Loucy (cell line): ENCODE data around the gene RABIF.
"Not testable (repeated sequence)": the region's sequence is repeated elsewhere in the genome, so short reads cannot be mapped to it uniquely, and the experiment has no call there.

ENCODE experiments used
- H2AFZ ChIP-seq: fragments of 200-600 bp; sonication (generic); 2 replicates; pipeline ENCODE4 v1.6.0; 2016; ENCODE audit warnings: antibody characterized with exemption, mild to moderate bottlenecking, low read length, moderate library complexity
- H3F3A ChIP-seq: fragments of 200-600 bp; 2 replicates; pipeline ENCODE4 v1.6.0; 2016; ENCODE audit warnings: antibody characterized with exemption, low read depth, mild to moderate bottlenecking
- H3K27me3 ChIP-seq: fragments of 200-600 bp; sonication (generic); 2 replicates; pipeline ENCODE4 v1.6.1; 2014; ENCODE audit warnings: low read length, mild to moderate bottlenecking; ENCODE audit not compliant: insufficient read depth, poor library complexity, severe bottlenecking
- H3K36me3 ChIP-seq: fragments of 200-600 bp; sonication (generic); 2 replicates; pipeline ENCODE4 v1.6.1; 2016; ENCODE audit warnings: low read length; ENCODE audit not compliant: insufficient read depth
- H3K4me1 ChIP-seq: fragments of 200-600 bp; sonication (generic); 2 replicates; pipeline ENCODE4 v1.5.1; 2014; ENCODE audit warnings: low read length, mild to moderate bottlenecking; ENCODE audit not compliant: insufficient read depth, poor library complexity, severe bottlenecking
- H3K4me2 ChIP-seq: fragments of 200-600 bp; sonication (generic); 2 replicates; pipeline ENCODE4 v1.6.0; 2014; ENCODE audit warnings: antibody characterized with exemption, low read length, low read depth, mild to moderate bottlenecking; ENCODE audit not compliant: poor library complexity, severe bottlenecking
- H3K4me3 ChIP-seq: fragments of 200-600 bp; sonication (generic); 2 replicates; pipeline ENCODE4 v1.5.1; 2014; ENCODE audit warnings: low read length, mild to moderate bottlenecking, mixed read lengths; ENCODE audit not compliant: poor library complexity, severe bottlenecking
- H3K79me2 ChIP-seq: fragments of 200-600 bp; sonication (generic); 2 replicates; pipeline ENCODE4 v1.6.1; 2014; ENCODE audit warnings: low read length; ENCODE audit not compliant: insufficient read depth
- H3K9ac ChIP-seq: fragments of 200-600 bp; sonication (generic); 2 replicates; pipeline ENCODE4 v1.6.0; 2014; ENCODE audit warnings: mild to moderate bottlenecking, low read depth, low read length, moderate library complexity; ENCODE audit not compliant: poor library complexity, severe bottlenecking
- H3K9me2 ChIP-seq: fragments of 200-600 bp; sonication (generic); replicated peaks from 2 replicates; pipeline ENCODE4 v1.6.1; 2016; ENCODE audit warnings: low read depth, low read length, mixed read lengths
- H3K9me3 ChIP-seq: fragments of 200-600 bp; sonication (generic); 2 replicates; pipeline ENCODE4 v1.6.1; 2014; ENCODE audit warnings: mild to moderate bottlenecking, antibody characterized with exemption, low read length, low read depth; ENCODE audit not compliant: insufficient read depth
- H4K20me1 ChIP-seq: fragments of 200-600 bp; sonication (generic); 2 replicates; pipeline ENCODE4 v1.6.0; 2014; ENCODE audit warnings: antibody characterized with exemption, low read length, mild to moderate bottlenecking; ENCODE audit not compliant: insufficient read depth, poor library complexity, severe bottlenecking
- CTCF ChIP-seq: fragments of 200-600 bp; sonication (generic); conservative IDR thresholded peaks from 2 replicates; pipeline ENCODE4 v1.5.1; 2014; ENCODE audit warnings: mild to moderate bottlenecking, antibody characterized with exemption, low read length
- EZH2phosphoT487 ChIP-seq: fragments of 200-600 bp; IDR thresholded peaks from 2 replicates; pipeline ENCODE4 v1.6.1; 2018; ENCODE audit warnings: antibody characterized with exemption, mild to moderate bottlenecking, moderate library complexity, borderline replicate concordance

The RABIF gene

GRCh38 chr1:202905331-202905730, 16.4 kb upstream of the RABIF start:
- no peak overlapping the region for H3K4me3 ChIP-seq
- H3K9ac ChIP-seq, result no peak overlapping the region
- TF ChIP-seq CTCF (no peak), EZH2phosphoT487 (no peak)
- peaks cover 46% of the 10 kb centered on the region; the same call in 1 of the 2 replicates for H3K36me3 ChIP-seq
- H4K20me1 ChIP-seq, result no peaks in the 10 kb centered on the region
- H3K9me3 ChIP-seq, result no peaks in the 10 kb centered on the region
- no peaks in the 10 kb centered on the region for H3K4me1 ChIP-seq
- no peaks in the 10 kb centered on the region for H3K9me2 ChIP-seq
- H3F3A ChIP-seq, result no peaks in the 10 kb centered on the region
- H2AFZ ChIP-seq, result no peak overlapping the region
- no peaks in the 10 kb centered on the region for H3K79me2 ChIP-seq
- no peaks in the 10 kb centered on the region for H3K27me3 ChIP-seq
- no peak overlapping the region for H3K4me2 ChIP-seq

GRCh38 chr1:202903808-202904207, 14.9 kb upstream of the RABIF start:
- H3K9me3 ChIP-seq, H3K9me2 ChIP-seq, H2AFZ ChIP-seq: not testable (repeated sequence)

GRCh38 chr1:202901555-202901954, 12.6 kb upstream of the RABIF start:
- Histone ChIP-seq H2AFZ (no peak overlapping the region), H3K27me3 (no peaks in the 10 kb centered on the region), H3K79me2 (no peaks in the 10 kb centered on the region), H3K36me3 (peaks cover 31% of the 10 kb centered on the region; the same call in 1 of the 2 replicates), H3K4me3 (no peak overlapping the region), H3K4me1 (no peaks in the 10 kb centered on the region), H4K20me1 (no peaks in the 10 kb centered on the region), H3K9ac (no peak overlapping the region), H3F3A (no peaks in the 10 kb centered on the region), H3K9me3 (no peaks in the 10 kb centered on the region), H3K9me2 (no peaks in the 10 kb centered on the region), H3K4me2 (no peak overlapping the region)
- TF ChIP-seq EZH2phosphoT487 (no peak), CTCF (no peak)

More at GRCh38 chr1:202903808-202904207, 14.9 kb upstream of the RABIF start:
- not testable (repeated sequence) for H3K27me3 ChIP-seq, H3K9ac ChIP-seq, H3K79me2 ChIP-seq, H3K4me2 ChIP-seq, H3K4me1 ChIP-seq, H4K20me1 ChIP-seq, H3K4me3 ChIP-seq, H3F3A ChIP-seq
- H3K36me3 ChIP-seq, result peaks cover 35% of the 10 kb centered on the region; the same call in 1 of the 2 replicates

- H3K36me3 ChIP-seq, result peaks cover 54% of the 10 kb centered on the region; the same call in 1 of the 2 replicates
- H3K9me2 ChIP-seq, result no peaks in the 10 kb centered on the region
- H3K27me3 ChIP-seq, result no peaks in the 10 kb centered on the region
- TF ChIP-seq EZH2phosphoT487, result no peak
- TF ChIP-seq CTCF, result no peak
- no peaks in the 10 kb centered on the region for H3K9me3 ChIP-seq
- peaks cover 8% of the 10 kb centered on the region; the same call in 1 of the 2 replicates for H3K79me2 ChIP-seq
- H3K4me2 ChIP-seq, result no peak overlapping the region
- peaks cover 13% of the 10 kb centered on the region for H3K4me1 ChIP-seq
- H4K20me1 ChIP-seq, result no peaks in the 10 kb centered on the region
- no peaks in the 10 kb centered on the region for H3F3A ChIP-seq
- H3K9ac ChIP-seq, result no peak overlapping the region
- H2AFZ ChIP-seq, result no peak overlapping the region
- H3K4me3 ChIP-seq, result no peak overlapping the region
These were observed 3.6 kb upstream of the RABIF start for GRCh38 chr1:202892501-202892900.
